Esophagus muscularis mucosa (tissue), 4 donors: ENCODE data around the gene STK4.

Experiments used
- EP300 ChIP-seq: sonication (generic); formaldehyde crosslinking; IDR thresholded peaks from one replicate; pipeline ENCODE4 v1.6.1; 2017; ENCODE audit warnings: antibody characterized with exemption
- POLR2A ChIP-seq: fragments of 450-650 bp; IDR thresholded peaks from one replicate; pipeline ENCODE4 v1.6.1; 2017; ENCODE audit warnings: antibody characterized with exemption, moderate library complexity, mild to moderate bottlenecking, low read depth
- POLR2AphosphoS5 ChIP-seq, 2 donors: sonication (generic); formaldehyde crosslinking; IDR thresholded peaks; one replicate each; pipeline ENCODE4 v1.6.1; 2017; ENCODE audit warnings: antibody characterized with exemption in 2 of 2
- TF ChIP-seq, protein P1 (sequence below), 3 experiments: fragments of 200-600 bp in 2 of 3; fragments of 450-650 bp in 1 of 3; sonication (generic) in 2 of 3; IDR thresholded peaks; one replicate each; pipeline ENCODE4 v1.5.1; 2017 to 2019; ENCODE audit warnings: antibody characterized with exemption in 3 of 3, mild to moderate bottlenecking in 2 of 3, moderate library complexity in 1 of 3

GRCh38 chr20:45083127-45083526, 116.8 kb downstream of the STK4 start:
- TF ChIP-seq POLR2A = no peak
- TF ChIP-seq, protein P1, sequence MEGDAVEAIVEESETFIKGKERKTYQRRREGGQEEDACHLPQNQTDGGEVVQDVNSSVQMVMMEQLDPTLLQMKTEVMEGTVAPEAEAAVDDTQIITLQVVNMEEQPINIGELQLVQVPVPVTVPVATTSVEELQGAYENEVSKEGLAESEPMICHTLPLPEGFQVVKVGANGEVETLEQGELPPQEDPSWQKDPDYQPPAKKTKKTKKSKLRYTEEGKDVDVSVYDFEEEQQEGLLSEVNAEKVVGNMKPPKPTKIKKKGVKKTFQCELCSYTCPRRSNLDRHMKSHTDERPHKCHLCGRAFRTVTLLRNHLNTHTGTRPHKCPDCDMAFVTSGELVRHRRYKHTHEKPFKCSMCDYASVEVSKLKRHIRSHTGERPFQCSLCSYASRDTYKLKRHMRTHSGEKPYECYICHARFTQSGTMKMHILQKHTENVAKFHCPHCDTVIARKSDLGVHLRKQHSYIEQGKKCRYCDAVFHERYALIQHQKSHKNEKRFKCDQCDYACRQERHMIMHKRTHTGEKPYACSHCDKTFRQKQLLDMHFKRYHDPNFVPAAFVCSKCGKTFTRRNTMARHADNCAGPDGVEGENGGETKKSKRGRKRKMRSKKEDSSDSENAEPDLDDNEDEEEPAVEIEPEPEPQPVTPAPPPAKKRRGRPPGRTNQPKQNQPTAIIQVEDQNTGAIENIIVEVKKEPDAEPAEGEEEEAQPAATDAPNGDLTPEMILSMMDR (IDR thresholded peaks at IDR 0.05) = no peak
- TF ChIP-seq POLR2AphosphoS5 (IDR thresholded peaks at IDR 0.05) = no peak
- no peak for TF ChIP-seq EP300
